WERI-Rb-1 (cell line): ENCODE data around the gene RNF214.
A peak's percentile ranks its signal among the peaks of the same experiment; 100 is the strongest.

Experiments
- DNase-seq: peaks from one replicate; pipeline ENCODE4 v3.0.0-alpha.2; 2020
- H3K27ac ChIP-seq: fragments of 250-450 bp; sonication (Bioruptor Pico); 2 replicates; pipeline ENCODE4 v1.5.1; 2020; ENCODE audit warnings: mild to moderate bottlenecking, moderate library complexity
- H3K27me3 ChIP-seq: fragments of 250-450 bp; sonication (Bioruptor Pico); 2 replicates; pipeline ENCODE4 v1.5.1; 2021; ENCODE audit warnings: mild to moderate bottlenecking, low read depth, moderate library complexity; ENCODE audit not compliant: insufficient read depth, severe bottlenecking
- H3K36me3 ChIP-seq: fragments of 250-450 bp; sonication (Bioruptor Pico); 2 replicates; pipeline ENCODE4 v1.5.1; 2020; ENCODE audit warnings: mild to moderate bottlenecking, moderate library complexity
- H3K4me3 ChIP-seq: 2 replicates; pipeline ENCODE4 v1.5.1; 2011; ENCODE audit warnings: low read depth, mild to moderate bottlenecking, control low read depth, low read length
- H3K9me3 ChIP-seq: fragments of 250-450 bp; sonication (Bioruptor Pico); 2 replicates; pipeline ENCODE4 v1.5.1; 2021; ENCODE audit warnings: mild to moderate bottlenecking, moderate library complexity; ENCODE audit not compliant: severe bottlenecking
- CTCF ChIP-seq: IDR thresholded peaks from 2 replicates; pipeline ENCODE4 v1.5.1; 2011; ENCODE audit warnings: low read depth, mild to moderate bottlenecking, control low read depth, inconsistent platforms, low read length

RNF214 gene

DNA sequence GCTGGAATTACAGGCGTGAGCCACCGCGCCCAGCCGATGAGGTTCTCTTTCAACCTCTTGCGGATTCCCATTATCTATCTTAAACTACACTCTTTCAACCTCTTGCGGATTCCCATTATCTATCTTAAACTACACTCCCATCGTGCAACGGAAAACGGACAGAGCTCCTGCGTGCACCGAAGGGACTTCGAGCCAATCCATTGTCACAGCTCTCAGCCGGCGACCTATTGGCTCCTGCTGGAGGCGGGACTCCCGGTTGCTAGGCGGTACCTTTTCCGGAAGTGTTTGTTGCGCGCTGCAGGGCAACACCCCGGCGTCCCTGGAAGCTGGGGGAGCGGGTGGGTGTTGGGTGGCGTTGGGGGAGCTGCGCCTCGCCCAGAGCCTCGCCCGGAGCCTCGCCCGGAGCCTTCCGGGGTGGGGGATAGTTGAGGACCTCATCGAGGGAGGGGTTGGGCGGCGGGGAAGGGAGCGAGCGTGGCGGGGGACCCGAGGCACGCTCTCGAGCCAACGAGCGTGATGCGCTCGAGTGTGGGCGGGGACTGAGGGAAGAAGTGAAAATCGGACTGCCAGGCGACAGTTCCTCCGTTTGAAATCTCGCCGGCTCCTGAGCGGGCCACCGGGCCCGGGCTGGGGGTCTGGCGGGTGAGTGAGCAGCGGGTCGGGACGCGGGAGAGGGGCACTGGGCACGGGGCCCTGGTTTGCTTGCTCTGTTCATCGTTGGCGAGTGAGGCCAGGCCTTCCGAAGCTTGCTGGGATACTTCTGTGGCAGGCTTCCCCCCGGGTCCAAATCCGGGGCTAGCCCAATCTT lies 95.3 kb downstream of the RNF214 start, which contains the start of gene CEP164:
Gene CEP164, plus strand, starts transcription at position 288 of the 808 bp plus-strand sequence. CDS start 10,733 bp downstream, outside the sequence.
- Histone ChIP-seq H3K27ac (peak within 1 kb of the TSS; percentile 90), H3K27me3 (no peaks in the 10 kb centered on the region), H3K9me3 (no peaks in the 10 kb centered on the region), H3K4me3 (peak within 1 kb of the TSS; percentile 81), H3K36me3 (peaks cover 5% of the 10 kb centered on the region)
- no peak for TF ChIP-seq CTCF
- DNase-seq: peak; percentile 96

DNA sequence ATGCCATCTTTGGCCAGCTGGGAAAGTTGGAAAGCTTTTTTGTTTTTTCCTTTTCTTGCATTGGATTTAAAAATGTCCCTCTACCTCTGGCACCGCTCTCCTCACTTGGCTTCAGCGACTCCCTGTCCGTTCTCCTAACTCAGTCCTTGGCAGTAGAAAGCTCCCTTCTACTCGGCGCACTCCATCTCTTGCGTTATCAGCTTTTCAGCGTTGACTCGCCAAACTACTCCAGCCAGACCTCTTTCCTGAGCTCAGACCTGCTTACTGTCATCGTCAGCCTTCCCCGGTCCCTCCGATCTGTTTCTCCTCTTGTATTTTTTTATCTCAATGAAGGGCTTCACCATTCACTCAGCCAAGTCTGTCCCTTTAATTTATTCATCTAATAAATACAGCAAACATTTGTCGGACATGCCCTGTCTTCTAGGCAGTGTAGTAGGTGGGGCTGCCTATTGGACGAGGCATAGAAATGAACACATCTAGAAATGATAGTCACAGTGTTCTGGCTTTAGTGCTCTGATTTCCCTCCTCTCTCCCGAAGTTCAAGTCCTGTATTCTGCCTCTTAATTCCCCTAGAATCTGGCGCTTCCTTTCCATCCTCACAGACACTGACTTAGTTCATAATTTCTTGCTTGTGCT lies 96.0 kb downstream of the RNF214 start:
- H3K4me3 ChIP-seq: peak overlapping the region; percentile 81
- H3K27me3 ChIP-seq: no peaks in the 10 kb centered on the region
- no peaks in the 10 kb centered on the region for H3K9me3 ChIP-seq
- DNase-seq: no peak
- TF ChIP-seq CTCF: no peak
- H3K36me3 ChIP-seq: peaks cover 5% of the 10 kb centered on the region; the same call in 1 of the 2 replicates
- H3K27ac ChIP-seq: peak overlapping the region; percentile 90

- Histone ChIP-seq H3K36me3 (peaks cover 9% of the 10 kb centered on the region), H3K4me3 (no peak overlapping the region)
- TF ChIP-seq CTCF: no peak
These were observed 100.4 kb downstream of the RNF214 start for GRCh38 chr11:117332843-117333242.

GRCh38 chr11:117333917-117334316 lies 101.4 kb downstream of the RNF214 start:
- DNase-seq: no peak
- H3K4me3 ChIP-seq: no peak overlapping the region
- H3K27ac ChIP-seq: peak overlapping the region; percentile 90
- peaks cover 18% of the 10 kb centered on the region for H3K36me3 ChIP-seq
- no peaks in the 10 kb centered on the region for H3K27me3 ChIP-seq
- TF ChIP-seq CTCF: no peak
- no peaks in the 10 kb centered on the region for H3K9me3 ChIP-seq

More at GRCh38 chr11:117332843-117333242, 100.4 kb downstream of the RNF214 start:
- H3K9me3 ChIP-seq: no peaks in the 10 kb centered on the region
- no peak for DNase-seq
- no peaks in the 10 kb centered on the region for H3K27me3 ChIP-seq
- peak overlapping the region; percentile 90 for H3K27ac ChIP-seq

GRCh38 chr11:117334896-117335295 lies 102.4 kb downstream of the RNF214 start:
- Histone ChIP-seq H3K36me3 (peaks cover 25% of the 10 kb centered on the region), H3K4me3 (no peak overlapping the region), H3K27me3 (no peaks in the 10 kb centered on the region), H3K9me3 (no peaks in the 10 kb centered on the region), H3K27ac (peak overlapping the region; percentile 90)
- TF ChIP-seq CTCF: no peak
- peak; percentile 93 for DNase-seq
